Kidney (tissue), 14 donors: ENCODE results near the gene TRIM7. TPM values are rescaled to one million over a fixed set of nuclear protein-coding genes. Genes with fewer than 3 reads are reported as not detected.

ENCODE experiments used
- DNase-seq, 5 donors: peaks; one replicate each; pipeline ENCODE4 v3.0.0-alpha.2; 2013 to 2020
- FAIRE-seq: peaks from 2 replicates; lab custom pipeline; 2012; peaks lifted over from hg19 to GRCh38; lab: Jason Lieb, UNC
- H3K27ac ChIP-seq, 2 donors: one replicate each; pipeline ENCODE4 v1.7.0; 2013; ENCODE audit warnings: low read depth in 2 of 2, low read length in 2 of 2, inconsistent platforms in 1 of 2
- H3K27me3 ChIP-seq: one replicate; pipeline ENCODE4 v1.7.1; 2013; ENCODE audit warnings: low read length, inconsistent platforms; ENCODE audit not compliant: control insufficient read depth, insufficient read depth
- H3K36me3 ChIP-seq, 3 donors: one replicate each; pipeline versions ENCODE4 v1.7.0 to v1.7.1; 2013; ENCODE audit warnings: low read length in 3 of 3, control low read depth in 1 of 3, inconsistent platforms in 1 of 3; ENCODE audit not compliant: insufficient read depth in 3 of 3, control insufficient read depth in 2 of 3
- H3K4me1 ChIP-seq, 3 donors: one replicate each; pipeline versions ENCODE4 v1.7.0 to v1.7.1; 2013; ENCODE audit warnings: low read length in 3 of 3, inconsistent platforms in 1 of 3, low read depth in 1 of 3; ENCODE audit not compliant: control insufficient read depth in 2 of 3, insufficient read depth in 2 of 3
- H3K4me3 ChIP-seq, 3 donors: one replicate each; pipeline versions ENCODE4 v1.7.0 to v1.8.1; 2013; ENCODE audit warnings: low read length in 3 of 3, control low read depth in 1 of 3, inconsistent platforms in 1 of 3
- H3K9ac ChIP-seq, 3 donors: one replicate each; pipeline versions ENCODE4 v1.7.0 to v1.7.1; 2013; ENCODE audit warnings: low read length in 3 of 3, control low read depth in 1 of 3, inconsistent platforms in 1 of 3
- H3K9me3 ChIP-seq, 3 donors: one replicate each; pipeline versions ENCODE4 v1.7.0 to v1.7.1; 2013; ENCODE audit warnings: low read length in 3 of 3, control low read depth in 1 of 3, inconsistent platforms in 1 of 3; ENCODE audit not compliant: control insufficient read depth in 2 of 3, insufficient read depth in 1 of 3
- intact Hi-C: fragments of 100-400 bp; cut with DNase I; formaldehyde crosslinking; loops from one replicate; pipeline ENCODE4 v1.11.1; 2022
- polyA plus RNA-seq: library from polyadenylated mRNA; stranded (reverse); fragments of 350-450 nt; fragmentation: Illumina TruSeq; extraction: RNeasy Lipid Tissue Mini Kit (QIAGEN cat#74804); gene quantifications from one replicate; pipeline ENCODE4 v1.2.3, GENCODE V29; 2014; ENCODE audit warnings: low read depth, low replicate concordance; ENCODE audit not compliant: insufficient read depth
- total RNA-seq: library from RNA; stranded (reverse); fragmentation: NEBNext Ultra II Directional; extraction: Animal tissue kit (Norgen Biotek cat#: 25700); gene quantifications from one replicate; pipeline ENCODE4 v1.2.1, GENCODE V29; 2021
- TF ChIP-seq, protein P1 (sequence below): IDR thresholded peaks from 3 replicates; pipeline ENCODE4 v1.5.1; 2012; ENCODE audit warnings: mild to moderate bottlenecking, moderate library complexity, borderline replicate concordance; ENCODE audit not compliant: insufficient read depth; ENCODE audit errors: extremely low read depth
- donor health status: control.
- donor health status: control.
- donor health status: control.
- donor health status: control.
- donor health status: control.
- donor health status: DM: yes; HTN: yes; CAD: no.
- donor health status: Normal renal cell carcinoma (clear cell type).

TRIM7 gene
- total and polyA plus RNA-seq, 2 donors from 2014 or later = 5.7 to 6.3 TPM

DNA sequence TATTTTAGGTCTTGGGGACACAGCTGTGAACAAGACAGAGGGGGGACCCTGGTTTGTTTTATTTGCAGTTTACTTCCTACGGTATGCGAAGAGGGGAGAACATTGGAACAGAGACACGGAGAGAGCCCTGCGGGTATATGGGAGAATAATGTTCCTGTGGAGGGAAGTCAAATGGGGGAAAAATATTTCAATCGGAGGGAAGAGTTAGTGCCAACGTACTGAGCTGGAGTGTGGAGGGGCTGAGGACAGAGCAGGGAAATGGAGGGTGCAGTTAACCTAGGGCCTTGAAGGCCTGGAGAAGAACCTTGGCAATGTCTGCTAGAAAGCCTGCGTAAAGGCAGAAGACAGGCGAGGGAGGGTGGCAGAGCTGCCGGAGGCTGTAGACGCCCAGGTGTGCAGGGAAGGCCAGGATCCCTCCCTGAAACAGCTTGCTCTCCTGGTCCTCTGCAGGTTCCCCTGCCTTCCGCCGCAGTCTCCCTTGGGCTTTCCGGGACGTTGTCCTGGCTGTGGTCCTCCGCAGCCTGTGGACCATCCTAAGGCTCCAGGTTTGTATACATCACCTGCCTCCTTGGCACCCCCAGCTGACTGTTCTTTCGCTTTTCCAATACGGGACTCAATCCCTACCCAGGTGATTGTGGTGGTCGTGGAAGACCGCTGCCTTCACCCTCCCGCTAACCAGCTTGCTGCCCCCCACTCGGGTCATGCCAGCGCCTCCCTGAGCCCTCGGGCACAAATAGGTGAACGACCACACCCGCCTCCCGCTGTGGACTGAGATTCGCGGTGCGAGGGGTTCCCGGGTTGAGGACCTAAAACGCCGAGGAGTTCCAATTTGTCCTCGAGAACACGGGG lies 40.7 kb upstream of the TRIM7 start:
- H3K4me1 ChIP-seq = peaks cover 4 to 40% (median 20%) of the 10 kb centered on the region in 3 donors
- TF ChIP-seq, protein P1, sequence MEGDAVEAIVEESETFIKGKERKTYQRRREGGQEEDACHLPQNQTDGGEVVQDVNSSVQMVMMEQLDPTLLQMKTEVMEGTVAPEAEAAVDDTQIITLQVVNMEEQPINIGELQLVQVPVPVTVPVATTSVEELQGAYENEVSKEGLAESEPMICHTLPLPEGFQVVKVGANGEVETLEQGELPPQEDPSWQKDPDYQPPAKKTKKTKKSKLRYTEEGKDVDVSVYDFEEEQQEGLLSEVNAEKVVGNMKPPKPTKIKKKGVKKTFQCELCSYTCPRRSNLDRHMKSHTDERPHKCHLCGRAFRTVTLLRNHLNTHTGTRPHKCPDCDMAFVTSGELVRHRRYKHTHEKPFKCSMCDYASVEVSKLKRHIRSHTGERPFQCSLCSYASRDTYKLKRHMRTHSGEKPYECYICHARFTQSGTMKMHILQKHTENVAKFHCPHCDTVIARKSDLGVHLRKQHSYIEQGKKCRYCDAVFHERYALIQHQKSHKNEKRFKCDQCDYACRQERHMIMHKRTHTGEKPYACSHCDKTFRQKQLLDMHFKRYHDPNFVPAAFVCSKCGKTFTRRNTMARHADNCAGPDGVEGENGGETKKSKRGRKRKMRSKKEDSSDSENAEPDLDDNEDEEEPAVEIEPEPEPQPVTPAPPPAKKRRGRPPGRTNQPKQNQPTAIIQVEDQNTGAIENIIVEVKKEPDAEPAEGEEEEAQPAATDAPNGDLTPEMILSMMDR = no peak
- peaks cover 5 to 15% (median 11%) of the 10 kb centered on the region in 3 donors for H3K36me3 ChIP-seq
- peak overlapping the region; percentile 81 to 97 (median 93) for H3K9ac ChIP-seq
- no peaks in the 10 kb centered on the region for H3K9me3 ChIP-seq
- no peaks in the 10 kb centered on the region for H3K27me3 ChIP-seq
- intact Hi-C loops = no loop called here
- H3K4me3 ChIP-seq = peak overlapping the region; percentile 86 to 97 (median 87)
- no peak for FAIRE-seq
- DNase-seq = peak in 1 of 5 donors; percentile 83
- peak overlapping the region; percentile 96 for H3K27ac ChIP-seq

DNA sequence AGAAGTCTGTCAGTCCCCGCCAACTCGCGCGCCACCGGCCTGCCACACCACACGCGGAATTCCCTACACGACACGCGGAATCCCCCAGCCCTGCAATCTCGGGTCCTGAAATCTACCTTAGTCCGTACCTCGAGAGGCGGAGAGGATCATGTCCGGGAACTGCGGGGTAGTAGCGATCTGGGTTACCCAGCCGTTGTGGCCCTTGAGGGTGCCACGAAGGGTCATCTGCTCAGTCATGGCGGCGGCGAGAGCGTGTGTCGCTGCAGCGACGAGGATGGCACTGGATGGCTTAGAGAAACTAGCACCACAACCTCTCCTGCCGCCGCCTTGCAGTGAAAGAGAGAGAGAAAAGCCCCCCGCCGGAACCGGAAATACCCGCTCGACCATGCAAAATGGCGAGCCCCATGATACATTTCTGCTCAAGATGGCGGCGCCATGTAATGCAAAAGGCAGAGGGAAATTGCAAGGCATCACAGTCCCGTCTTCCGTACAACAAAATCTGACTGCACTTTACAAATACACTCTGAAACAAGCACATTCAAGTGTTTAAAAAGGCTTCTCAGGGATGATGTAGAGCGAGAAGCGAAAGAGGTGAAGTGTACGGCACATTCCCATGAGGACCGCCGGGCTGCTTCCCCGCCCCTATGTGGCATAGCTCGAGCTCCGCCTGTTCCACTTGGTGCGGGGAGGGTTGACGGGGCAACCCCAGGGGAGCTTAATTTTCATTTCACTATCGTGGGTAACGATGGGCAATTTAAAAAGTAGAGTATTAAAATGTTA lies 38.8 kb upstream of the TRIM7 start, which contains the start of gene RACK1:
Gene RACK1, minus strand, starts transcription at position 343 of the 780 bp plus-strand sequence. Its CDS starts 106 bp downstream, at position 237.
- Histone ChIP-seq H3K27ac (peak within 1 kb of the TSS; percentile 93 to 94), H3K36me3 (peaks cover 13 to 23% (median 19%) of the 10 kb centered on the region in 3 donors), H3K9me3 (no peaks in the 10 kb centered on the region), H3K4me1 (peaks cover 4 to 31% (median 20%) of the 10 kb centered on the region in 3 donors), H3K9ac (peak within 1 kb of the TSS; percentile 95 to 100 (median 97)), H3K4me3 (peak within 1 kb of the TSS; percentile 83 to 99 (median 95)), H3K27me3 (no peaks in the 10 kb centered on the region)
- TF ChIP-seq, protein P1 = no peak
- FAIRE-seq (no peak), DNase-seq (peak; percentile 94 to 97 (median 94))
- intact Hi-C loops = no loop called here

DNA sequence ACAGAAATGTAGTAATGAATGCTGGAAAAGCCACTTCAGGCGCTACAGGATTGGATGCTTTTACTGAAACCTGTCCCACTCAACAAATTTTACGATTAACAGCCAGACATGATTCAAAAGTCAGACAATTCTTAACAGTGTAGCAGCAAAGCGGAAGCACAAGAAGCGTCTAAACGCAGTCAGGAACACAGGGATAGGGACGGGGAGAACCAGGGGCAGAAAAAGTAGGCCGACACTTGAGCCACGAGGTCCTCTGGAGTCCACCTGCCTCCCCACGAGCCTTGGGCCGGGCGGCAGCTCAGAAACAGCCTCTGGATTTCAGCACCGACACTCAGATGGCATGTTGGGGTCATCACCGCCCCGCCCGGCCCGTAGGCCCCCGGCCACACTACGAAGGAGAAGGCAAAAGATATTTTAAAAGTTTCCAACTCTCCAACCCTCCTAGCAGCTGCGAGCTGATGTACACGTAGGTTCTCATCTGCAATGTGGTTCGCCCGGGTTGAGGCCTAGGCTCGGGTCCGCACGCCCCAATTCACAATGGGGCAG lies 38.1 kb upstream of the TRIM7 start:
- H3K9ac ChIP-seq = peak overlapping the region; percentile 95 to 100 (median 97)
- intact Hi-C loops = no loop called here
- H3K36me3 ChIP-seq = peaks cover 16 to 30% (median 25%) of the 10 kb centered on the region in 3 donors
- H3K27me3 ChIP-seq = no peaks in the 10 kb centered on the region
- TF ChIP-seq, protein P1 = no peak
- H3K4me3 ChIP-seq = peak overlapping the region; percentile 83 to 99 (median 95)
- peaks cover 4 to 28% (median 17%) of the 10 kb centered on the region in 3 donors for H3K4me1 ChIP-seq
- H3K9me3 ChIP-seq = no peaks in the 10 kb centered on the region
- FAIRE-seq = no peak
- DNase-seq = peak in 3 of 5 donors; percentile 25 to 76 (median 55)
- H3K27ac ChIP-seq = peak overlapping the region; percentile 93 to 94
